Astrocyte (in vitro differentiated cells and primary cell): ENCODE results near the gene KLK1. TPM values are rescaled to one million over a fixed set of nuclear protein-coding genes. Genes with fewer than 3 reads are reported as not detected.

Source experiments
- DNase-seq: peaks from one replicate; pipeline ENCODE4 v3.0.0-alpha.2; 2010; ENCODE audit warnings: low read depth
- FAIRE-seq: peaks from 2 replicates; lab custom pipeline; 2011; peaks lifted over from hg19 to GRCh38; lab: Jason Lieb, UNC
- H2AFZ ChIP-seq: 2 replicates; pipeline ENCODE4 v1.6.0; 2012; ENCODE audit warnings: low read depth, low read length, inconsistent platforms
- H3K27ac ChIP-seq: 2 replicates; pipeline ENCODE4 v1.5.1; 2011; ENCODE audit warnings: low read depth, low read length, inconsistent platforms
- H3K27me3 ChIP-seq: 2 replicates; pipeline ENCODE4 v1.6.0; 2011; ENCODE audit warnings: low read length, inconsistent platforms; ENCODE audit not compliant: insufficient read depth
- H3K36me3 ChIP-seq: 2 replicates; pipeline ENCODE4 v1.5.1; 2011; ENCODE audit warnings: low read length, inconsistent platforms; ENCODE audit not compliant: insufficient read depth
- H3K4me1 ChIP-seq: 2 replicates; pipeline ENCODE4 v1.5.1; 2011; ENCODE audit warnings: low read length, inconsistent platforms; ENCODE audit not compliant: insufficient read depth
- H3K4me2 ChIP-seq: 2 replicates; pipeline ENCODE4 v1.6.0; 2012; ENCODE audit warnings: low read length, inconsistent platforms
- H3K4me3 ChIP-seq: 2 replicates; pipeline ENCODE4 v1.5.1; 2011; ENCODE audit warnings: low read depth, mild to moderate bottlenecking, low read length, inconsistent platforms; ENCODE audit not compliant: insufficient read depth
- H3K79me2 ChIP-seq: 2 replicates; pipeline ENCODE4 v1.6.0; 2012; ENCODE audit warnings: mild to moderate bottlenecking, low read length, inconsistent platforms; ENCODE audit not compliant: insufficient read depth
- H3K9ac ChIP-seq: 2 replicates; pipeline ENCODE4 v1.6.0; 2012; ENCODE audit warnings: mild to moderate bottlenecking, low read length, inconsistent platforms
- H3K9me3 ChIP-seq: 2 replicates; pipeline ENCODE4 v1.5.1; 2012; ENCODE audit warnings: low read depth, mild to moderate bottlenecking, low read length, inconsistent platforms; ENCODE audit not compliant: insufficient read depth
- H4K20me1 ChIP-seq: 2 replicates; pipeline ENCODE4 v1.6.0; 2012; ENCODE audit warnings: low read length, inconsistent platforms; ENCODE audit not compliant: insufficient read depth
- H3K27ac Mint-ChIP-seq: one replicate; pipeline ENCODE4 v1.8.0; 2021; ENCODE audit warnings: mild to moderate bottlenecking, mixed read lengths; ENCODE audit not compliant: unreplicated experiment
- H3K27me3 Mint-ChIP-seq: one replicate; pipeline ENCODE4 v1.8.0; 2021; ENCODE audit warnings: low read depth, mixed read lengths; ENCODE audit not compliant: unreplicated experiment
- H3K36me3 Mint-ChIP-seq: one replicate; pipeline ENCODE4 v1.8.0; 2021; ENCODE audit warnings: low read depth, mixed read lengths; ENCODE audit not compliant: unreplicated experiment
- H3K4me1 Mint-ChIP-seq: one replicate; pipeline ENCODE4 v1.8.0; 2021; ENCODE audit warnings: low read depth, mixed read lengths; ENCODE audit not compliant: unreplicated experiment
- H3K4me3 Mint-ChIP-seq: one replicate; pipeline ENCODE4 v1.8.0; 2021; ENCODE audit warnings: mild to moderate bottlenecking, moderate library complexity, mixed read lengths; ENCODE audit not compliant: unreplicated experiment
- H3K9me3 Mint-ChIP-seq: one replicate; pipeline ENCODE4 v1.8.0; 2021; ENCODE audit warnings: mild to moderate bottlenecking, mixed read lengths; ENCODE audit not compliant: unreplicated experiment
- CTCF ChIP-seq: IDR thresholded peaks from 2 replicates; pipeline ENCODE4 v1.5.1; 2011; ENCODE audit warnings: low read depth, mild to moderate bottlenecking, inconsistent platforms, low read length, moderate library complexity; ENCODE audit not compliant: insufficient read depth
- EZH2 ChIP-seq: IDR thresholded peaks from 2 replicates; pipeline ENCODE4 v1.6.1; 2012; ENCODE audit warnings: mild to moderate bottlenecking, low read length, inconsistent platforms; ENCODE audit not compliant: insufficient read depth
- total RNA-seq: library from RNA; stranded (reverse); gene quantifications from 2 replicates; pipeline ENCODE4 v1.2.1, GENCODE V29; 2021

KLK1 gene
- total RNA-seq, 1 donor from 2014 or later: not detected

DNA sequence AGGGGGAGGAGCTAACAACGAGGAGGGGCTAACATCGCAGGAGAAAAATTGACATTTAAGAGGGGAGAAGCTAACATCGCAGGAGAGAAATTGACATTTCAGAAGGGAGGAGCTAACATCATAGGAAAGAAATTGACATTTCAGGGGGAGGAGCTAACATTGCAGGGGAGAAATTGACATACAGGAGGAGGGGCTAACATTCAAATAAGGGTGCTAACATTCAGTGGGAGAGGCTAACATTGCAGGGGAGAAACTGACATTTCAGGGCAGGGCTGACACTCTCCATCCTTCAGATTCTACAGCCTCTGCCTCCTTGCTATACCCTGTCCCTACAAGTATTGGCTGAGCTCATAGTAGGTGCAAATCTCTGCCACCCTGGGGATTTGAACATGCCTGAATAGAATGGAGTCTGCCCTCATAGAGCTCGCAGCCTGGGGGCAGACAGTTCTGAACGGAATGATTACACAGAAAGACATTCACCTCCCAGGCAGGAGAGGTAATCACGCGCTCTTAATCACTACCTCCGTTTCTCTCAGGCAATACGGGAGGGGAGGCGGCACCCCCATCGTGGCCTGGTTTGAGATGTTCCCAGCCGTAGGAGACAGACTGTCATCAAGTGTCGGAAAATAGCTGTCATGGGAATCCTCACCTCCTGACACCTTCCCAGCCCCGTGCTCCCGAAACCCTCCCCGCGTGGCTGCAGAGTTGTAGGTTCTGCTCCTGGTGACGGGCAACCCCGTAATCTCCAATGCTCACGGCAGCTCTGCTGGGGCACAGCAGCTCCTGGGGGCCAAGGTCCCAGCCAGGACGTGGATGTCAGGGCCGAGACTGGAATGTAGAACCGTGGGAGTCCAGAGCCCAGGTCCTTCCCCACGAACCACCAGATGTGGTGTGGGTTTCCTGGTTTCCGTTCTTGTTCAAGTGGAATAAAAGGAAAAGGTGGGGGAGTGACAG is 43.8 kb downstream of the KLK1 start:
- H3K4me1 ChIP-seq: no peaks in the 10 kb centered on the region
- peaks cover 31% of the 10 kb centered on the region for H3K27me3 ChIP-seq
- H3K4me3 ChIP-seq: no peak overlapping the region
- Mint-ChIP-seq H3K4me1 (no peaks in the 10 kb centered on the region), H3K27ac (no peak overlapping the region), H3K4me3 (no peak overlapping the region), H3K27me3 (no peaks in the 10 kb centered on the region), H3K9me3 (peaks cover 12% of the 10 kb centered on the region), H3K36me3 (no peaks in the 10 kb centered on the region)
- no peaks in the 10 kb centered on the region for H3K79me2 ChIP-seq
- no peak for FAIRE-seq
- no peak overlapping the region for H3K4me2 ChIP-seq
- DNase-seq: no peak
- H4K20me1 ChIP-seq: no peaks in the 10 kb centered on the region
- H3K9me3 ChIP-seq: no peaks in the 10 kb centered on the region
- H3K9ac ChIP-seq: no peak overlapping the region
- no peak for TF ChIP-seq EZH2
- no peak for TF ChIP-seq CTCF
- H3K27ac ChIP-seq: no peak overlapping the region
- H3K36me3 ChIP-seq: no peaks in the 10 kb centered on the region
- no peak overlapping the region for H2AFZ ChIP-seq

- no peak overlapping the region for H3K27ac Mint-ChIP-seq
- no peaks in the 10 kb centered on the region for H3K27me3 Mint-ChIP-seq
- Histone ChIP-seq H4K20me1 (no peaks in the 10 kb centered on the region), H3K9ac (no peak overlapping the region), H3K27me3 (peaks cover 31% of the 10 kb centered on the region), H3K4me3 (no peak overlapping the region), H3K4me2 (no peak overlapping the region), H3K9me3 (no peaks in the 10 kb centered on the region), H3K27ac (no peak overlapping the region), H3K79me2 (no peaks in the 10 kb centered on the region), H2AFZ (no peak overlapping the region), H3K36me3 (no peaks in the 10 kb centered on the region), H3K4me1 (no peaks in the 10 kb centered on the region)
- H3K9me3 Mint-ChIP-seq: peaks cover 12% of the 10 kb centered on the region
- no peaks in the 10 kb centered on the region for H3K4me1 Mint-ChIP-seq
- no peak for TF ChIP-seq EZH2
- TF ChIP-seq CTCF: no peak
- FAIRE-seq (no peak), DNase-seq (no peak)
- H3K4me3 Mint-ChIP-seq: no peak overlapping the region
- no peaks in the 10 kb centered on the region for H3K36me3 Mint-ChIP-seq
Observed at GRCh38 chr19:50778906-50779430, 44.6 kb downstream of the KLK1 start.
